GM23338 (cell line): ENCODE data around the gene ADAMTS13. TPM values are rescaled to one million over a fixed set of nuclear protein-coding genes. Genes with fewer than 3 reads are reported as not detected.

Experiments
- ATAC-seq: fragments of 200-7000 bp; cut with Tn5 transposase; 3 replicates; pipeline ENCODE4 v1.9.1; 2020
- DNase-seq: peaks from one replicate; pipeline ENCODE4 v3.0.0-alpha.2; 2015; ENCODE audit warnings: low spot score
- H2AFZ ChIP-seq: fragments of 200-600 bp; sonication (generic); 2 replicates; pipeline ENCODE4 v1.8.0; 2016; ENCODE audit warnings: antibody characterized with exemption, mild to moderate bottlenecking, moderate library complexity
- H3F3A ChIP-seq: fragments of 200-600 bp; sonication (generic); replicated peaks from 2 replicates; pipeline ENCODE4 v1.8.0; 2017; ENCODE audit warnings: antibody characterized with exemption, mixed run types, low read depth
- H3K27ac ChIP-seq: fragments of 200-600 bp; sonication (generic); 2 replicates; pipeline ENCODE4 v1.6.1; 2016; ENCODE audit warnings: low read depth
- H3K27me3 ChIP-seq: fragments of 200-600 bp; sonication (generic); 2 replicates; pipeline ENCODE4 v1.8.0; 2016; ENCODE audit warnings: mild to moderate bottlenecking, mixed run types, moderate library complexity; ENCODE audit not compliant: insufficient read depth
- H3K36me3 ChIP-seq: fragments of 200-600 bp; sonication (generic); 2 replicates; pipeline ENCODE4 v1.8.0; 2016; ENCODE audit warnings: mild to moderate bottlenecking; ENCODE audit not compliant: insufficient read depth
- H3K4me1 ChIP-seq: fragments of 200-600 bp; sonication (generic); 2 replicates; pipeline ENCODE4 v1.8.0; 2016; ENCODE audit warnings: mild to moderate bottlenecking, moderate library complexity; ENCODE audit not compliant: insufficient read depth
- H3K4me2 ChIP-seq: fragments of 200-600 bp; sonication (generic); 2 replicates; pipeline ENCODE4 v1.7.1; 2017; ENCODE audit warnings: mixed run types
- H3K4me3 ChIP-seq: fragments of 200-600 bp; sonication (generic); 2 replicates; pipeline ENCODE4 v1.6.1; 2016; ENCODE audit warnings: mixed run types
- H3K79me2 ChIP-seq: fragments of 200-600 bp; sonication (generic); replicated peaks from 2 replicates; pipeline ENCODE4 v1.8.0; 2017; ENCODE audit warnings: mild to moderate bottlenecking; ENCODE audit not compliant: insufficient read depth
- H3K9me2 ChIP-seq: fragments of 200-600 bp; sonication (generic); 2 replicates; pipeline ENCODE4 v1.8.0; 2017; ENCODE audit not compliant: insufficient read depth
- H4K20me1 ChIP-seq: fragments of 200-600 bp; sonication (generic); replicated peaks from 2 replicates; pipeline ENCODE4 v1.8.0; 2017; ENCODE audit warnings: mild to moderate bottlenecking; ENCODE audit not compliant: insufficient read depth
- H3K27ac Mint-ChIP-seq: 2 replicates; pipeline ENCODE4 v1.8.0; 2020; ENCODE audit warnings: inconsistent platforms, mild to moderate bottlenecking, moderate library complexity, mixed read lengths
- H3K27me3 Mint-ChIP-seq: 3 replicates; pipeline ENCODE4 v1.8.0; 2022; ENCODE audit warnings: low read depth, mild to moderate bottlenecking, moderate library complexity, mixed read lengths, inconsistent platforms; ENCODE audit not compliant: insufficient read depth, poor library complexity
- H3K36me3 Mint-ChIP-seq: 3 replicates; pipeline ENCODE4 v1.8.0; 2021; ENCODE audit warnings: low read depth, mild to moderate bottlenecking, inconsistent platforms, moderate library complexity, mixed read lengths
- H3K4me1 Mint-ChIP-seq: 3 replicates; pipeline ENCODE4 v1.8.0; 2020; ENCODE audit warnings: mild to moderate bottlenecking, inconsistent platforms, mixed read lengths
- H3K4me3 Mint-ChIP-seq: 3 replicates; pipeline ENCODE4 v1.8.0; 2021; ENCODE audit warnings: moderate library complexity, mild to moderate bottlenecking, inconsistent platforms, mixed read lengths
- H3K9me3 Mint-ChIP-seq: 3 replicates; pipeline ENCODE4 v1.8.0; 2020; ENCODE audit warnings: moderate library complexity, mild to moderate bottlenecking, inconsistent platforms, mixed read lengths
- EZH2phosphoT487 ChIP-seq: fragments of 200-600 bp; sonication (generic); IDR thresholded peaks from one replicate; pipeline ENCODE4 v1.8.1; 2018; ENCODE audit warnings: antibody characterized with exemption; ENCODE audit not compliant: unreplicated experiment
- JUNB ChIP-seq: IDR thresholded peaks from one replicate; pipeline ENCODE4 v1.6.1; 2016; ENCODE audit warnings: antibody characterized with exemption; ENCODE audit not compliant: unreplicated experiment
- NANOG ChIP-seq: IDR thresholded peaks from 2 replicates; pipeline ENCODE4 v1.6.1; 2016; ENCODE audit warnings: antibody characterized with exemption, borderline replicate concordance
- polyA plus RNA-seq: library from polyadenylated mRNA; unstranded; fragments of >200 nt; fragmentation: Nextera tagmentation; extraction: Ambion mirVana; gene quantifications from 2 replicates; pipeline ENCODE4 v1.2.1, GENCODE V29; 2016
- total RNA-seq: library from RNA; depleted of rRNA; stranded (reverse); fragments of >200 nt; shearing (Covaris generic); gene quantifications from 2 replicates; pipeline ENCODE4 v1.2.3, GENCODE V29; 2014; rRNA removed

Gene ADAMTS13
- total and polyA plus RNA-seq, 2 experiments from 2014 or later, result 6.0 TPM

GRCh38 chr9:133508046-133508445 lies 85.9 kb downstream of the ADAMTS13 start:
- peaks cover 5% of the 10 kb centered on the region; the same call in 1 of the 2 replicates for H3F3A ChIP-seq
- no peaks in the 10 kb centered on the region for H4K20me1 ChIP-seq
- H3K27ac ChIP-seq, result no peak overlapping the region
- H3K79me2 ChIP-seq, result no peaks in the 10 kb centered on the region
- H3K4me1 Mint-ChIP-seq, result peaks cover 18% of the 10 kb centered on the region
- no peaks in the 10 kb centered on the region for H3K36me3 Mint-ChIP-seq
- H3K4me3 ChIP-seq, result no peak overlapping the region
- H2AFZ ChIP-seq, result no peak overlapping the region
- no peaks in the 10 kb centered on the region for H3K9me2 ChIP-seq
- no peak for DNase-seq
- H3K27me3 ChIP-seq, result no peaks in the 10 kb centered on the region
- H3K36me3 ChIP-seq, result no peaks in the 10 kb centered on the region
- peaks cover 5% of the 10 kb centered on the region for H3K27me3 Mint-ChIP-seq
- no peak overlapping the region for H3K4me2 ChIP-seq
- TF ChIP-seq JUNB (no peak), EZH2phosphoT487 (no peak), NANOG (no peak)
- peaks cover 15% of the 10 kb centered on the region for H3K4me1 ChIP-seq
- no peak for ATAC-seq
- peaks cover 7% of the 10 kb centered on the region; the same call in 1 of the 3 replicates for H3K9me3 Mint-ChIP-seq
- H3K27ac Mint-ChIP-seq, result no peak overlapping the region
- no peak overlapping the region for H3K4me3 Mint-ChIP-seq

Other genes with a start within 250 kb of the ADAMTS13 start
- not detected in 2 replicates for gene OBP2B, start 213.1 kb upstream of the ADAMTS13 start, total RNA-seq
- not detected in 2 replicates for gene OBP2B, start 213.1 kb upstream of the ADAMTS13 start, polyA plus RNA-seq
- 0.16 and 0.28 TPM in 2 replicates for gene ABO, start 147.2 kb upstream of the ADAMTS13 start, total RNA-seq
- 0.21 and 0.34 TPM in 2 replicates for gene ABO, start 147.2 kb upstream of the ADAMTS13 start, polyA plus RNA-seq
- 27.1 and 27.6 TPM in 2 replicates for gene SURF6, start 86.2 kb upstream of the ADAMTS13 start, total RNA-seq
- gene SURF6, start 86.2 kb upstream of the ADAMTS13 start, polyA plus RNA-seq, result 15.4 and 17.6 TPM in 2 replicates
- 79.2 and 85.7 TPM in 2 replicates for gene MED22, start 74.2 kb upstream of the ADAMTS13 start, total RNA-seq
- 20.4 and 20.9 TPM in 2 replicates for gene MED22, start 74.2 kb upstream of the ADAMTS13 start, polyA plus RNA-seq
- 2,020 and 2,188 TPM in 2 replicates for gene RPL7A, start 74.1 kb upstream of the ADAMTS13 start, total RNA-seq
- gene RPL7A, start 74.1 kb upstream of the ADAMTS13 start, polyA plus RNA-seq, result 1,644 and 1,788 TPM in 2 replicates
- 21.6 and 39.1 TPM in 2 replicates for gene SURF1, start 65.9 kb upstream of the ADAMTS13 start, total RNA-seq
- 51.5 and 52.6 TPM in 2 replicates for gene SURF1, start 65.9 kb upstream of the ADAMTS13 start, polyA plus RNA-seq
- gene SURF2, start 65.8 kb upstream of the ADAMTS13 start, total RNA-seq, result 32.4 and 39.9 TPM in 2 replicates
- 100 and 104 TPM in 2 replicates for gene SURF2, start 65.8 kb upstream of the ADAMTS13 start, polyA plus RNA-seq
- 242 and 261 TPM in 2 replicates for gene SURF4, start 46.3 kb upstream of the ADAMTS13 start, total RNA-seq
- gene SURF4, start 46.3 kb upstream of the ADAMTS13 start, polyA plus RNA-seq, result 66.3 and 67.7 TPM in 2 replicates
- not detected in 2 replicates for gene STKLD1, start 46.0 kb upstream of the ADAMTS13 start, total RNA-seq
- gene STKLD1, start 46.0 kb upstream of the ADAMTS13 start, polyA plus RNA-seq, result 0.57 TPM in 1 of 2 replicates, not detected in the other
- gene REXO4, start 4.4 kb upstream of the ADAMTS13 start, total RNA-seq, result 34.3 and 36.3 TPM in 2 replicates
- gene REXO4, start 4.4 kb upstream of the ADAMTS13 start, polyA plus RNA-seq, result 31.1 and 38.1 TPM in 2 replicates
- 12.0 and 18.2 TPM in 2 replicates for gene CACFD1, start 37.6 kb downstream of the ADAMTS13 start, total RNA-seq
- gene CACFD1, start 37.6 kb downstream of the ADAMTS13 start, polyA plus RNA-seq, result 4.5 and 5.8 TPM in 2 replicates
- gene SLC2A6, start 56.7 kb downstream of the ADAMTS13 start, total RNA-seq, result 30.9 and 39.3 TPM in 2 replicates
- gene SLC2A6, start 56.7 kb downstream of the ADAMTS13 start, polyA plus RNA-seq, result 17.5 and 17.6 TPM in 2 replicates
- gene MYMK, start 102.6 kb downstream of the ADAMTS13 start, total RNA-seq, result not detected in 2 replicates
- gene MYMK, start 102.6 kb downstream of the ADAMTS13 start, polyA plus RNA-seq, result 0.54 TPM in 1 of 2 replicates, not detected in the other
- gene ADAMTSL2, start 112.3 kb downstream of the ADAMTS13 start, total RNA-seq, result 0.66 and 1.1 TPM in 2 replicates
- gene ADAMTSL2, start 112.3 kb downstream of the ADAMTS13 start, polyA plus RNA-seq, result 0.15 and 0.21 TPM in 2 replicates
- gene FAM163B, start 187.0 kb downstream of the ADAMTS13 start, total RNA-seq, result 0.23 and 1.3 TPM in 2 replicates
- gene FAM163B, start 187.0 kb downstream of the ADAMTS13 start, polyA plus RNA-seq, result 0.60 and 0.71 TPM in 2 replicates
- 0.24 TPM in 1 of 2 replicates, not detected in the other for gene DBH, start 214.0 kb downstream of the ADAMTS13 start, total RNA-seq
- gene DBH, start 214.0 kb downstream of the ADAMTS13 start, polyA plus RNA-seq, result 0.08 and 0.26 TPM in 2 replicates